Sigmoid colon (tissue), 7 donors: ENCODE data around the gene ZG16B. TPM values are rescaled to one million over a fixed set of nuclear protein-coding genes. Genes with fewer than 3 reads are reported as not detected.

Source experiments
- DNase-seq: peaks from one replicate; pipeline ENCODE4 v3.0.0-alpha.2; 2019
- H3K27ac ChIP-seq, 4 donors: fragments of 200-600 bp; sonication (generic); one replicate each; pipeline ENCODE4 v1.5.1; 2016 to 2019; ENCODE audit warnings: mild to moderate bottlenecking in 1 of 4
- H3K27me3 ChIP-seq, 3 donors: fragments of 200-600 bp; sonication (generic); one replicate each; pipeline ENCODE4 v1.5.1; 2019; ENCODE audit warnings: mild to moderate bottlenecking in 1 of 3
- H3K36me3 ChIP-seq, 4 donors: fragments of 200-600 bp; sonication (generic); one replicate each; pipeline ENCODE4 v1.5.1; 2016 to 2019
- H3K4me1 ChIP-seq, 4 donors: fragments of 200-600 bp; sonication (generic); one replicate each; pipeline ENCODE4 v1.5.1; 2017 to 2019
- H3K4me3 ChIP-seq, 4 donors: fragments of 200-600 bp; sonication (generic); one replicate each; pipeline ENCODE4 v1.5.1; 2017 to 2019; ENCODE audit warnings: mild to moderate bottlenecking in 2 of 4, moderate library complexity in 1 of 4
- H3K9me3 ChIP-seq, 4 donors: fragments of 200-600 bp in 3 of 4; sonication (generic) in 3 of 4; one replicate each; pipeline versions ENCODE4 v1.5.1 to v1.6.1; 2013 to 2019
- CTCF ChIP-seq, 4 experiments: fragments of 450-650 bp in 3 of 4; fragments of 200-600 bp in 1 of 4; IDR thresholded peaks; one replicate each; pipeline ENCODE4 v1.5.1; 2016 to 2019; ENCODE audit warnings: antibody characterized with exemption in 4 of 4, mild to moderate bottlenecking in 3 of 4, moderate library complexity in 2 of 4
- EP300 ChIP-seq, 4 donors: sonication (generic); formaldehyde crosslinking; IDR thresholded peaks; one replicate each; pipeline ENCODE4 v1.6.1; 2017; ENCODE audit warnings: antibody characterized with exemption in 4 of 4
- POLR2A ChIP-seq, 2 donors: fragments of 450-650 bp; IDR thresholded peaks; one replicate each; pipeline ENCODE4 v1.6.1; 2016; ENCODE audit warnings: antibody characterized with exemption in 2 of 2, mild to moderate bottlenecking in 2 of 2, moderate library complexity in 2 of 2
- POLR2AphosphoS5 ChIP-seq, 4 donors: sonication (generic); formaldehyde crosslinking; IDR thresholded peaks; one replicate each; pipeline ENCODE4 v1.6.1; 2017; ENCODE audit warnings: antibody characterized with exemption in 4 of 4
- WGBS, 2 donors: extraction: QIAGEN DNeasy Blood & Tissue Kit; methylation state at CpG; one replicate each; pipeline ENCODE4 v1.1.7; 2013; 5-methylcytosine and 5-hydroxymethylcytosine counted together
- intact Hi-C: fragments of 100-400 bp; cut with DNase I; formaldehyde crosslinking; loops from one replicate; pipeline ENCODE4 v1.15.1; 2023
- polyA plus RNA-seq, 3 donors: library from polyadenylated mRNA; stranded (reverse); fragments of 200-250 nt; gene quantifications; one replicate each; pipeline ENCODE4 v1.2.3, GENCODE V29; 2013
- total RNA-seq, 4 donors: library from RNA; depleted of rRNA; stranded (reverse); fragments of >200 nt; gene quantifications; one replicate each; pipeline ENCODE4 v1.1.0, GENCODE V29; 2016
- donor health status: healthy with polysubstance abuse.
- donor health status: Bipolar disorder and iron deficiency.
- donor health status: healthy.

The ZG16B gene
- total and polyA plus RNA-seq, 7 donors: 15.6 to 147 (median 55.0) TPM; not detected in 4

GRCh38 chr16:2852731-2853507 is 22.8 kb downstream of the ZG16B start:
- intact Hi-C loops: no loop called here
- Histone ChIP-seq H3K9me3 (peaks cover 0 to 5% (median 3%) of the 10 kb centered on the region in 4 donors), H3K36me3 (no peaks in the 10 kb centered on the region), H3K27me3 (peaks cover 11 to 61% (median 42%) of the 10 kb centered on the region in 3 donors), H3K27ac (no peak overlapping the region), H3K4me1 (peaks cover 0 to 4% (median 0%) of the 10 kb centered on the region in 4 donors), H3K4me3 (no peak overlapping the region)
- TF ChIP-seq EP300 (IDR thresholded peaks at IDR 0.05): no peak
- TF ChIP-seq POLR2AphosphoS5 (IDR thresholded peaks at IDR 0.05): no peak
- no peak for DNase-seq
- 66 to 80% methylated on average over 56 of the region's 56 CpGs for WGBS, 2 donors

GRCh38 chr16:2853531-2854073 is 23.5 kb downstream of the ZG16B start:
- Histone ChIP-seq H3K27me3 (peaks cover 17 to 68% (median 49%) of the 10 kb centered on the region in 3 donors), H3K4me3 (no peak overlapping the region), H3K36me3 (no peaks in the 10 kb centered on the region), H3K9me3 (peaks cover 0 to 5% (median 3%) of the 10 kb centered on the region in 4 donors), H3K27ac (no peak overlapping the region), H3K4me1 (peaks cover 0 to 4% (median 0%) of the 10 kb centered on the region in 4 donors)
- intact Hi-C loops: no loop called here
- no peak for TF ChIP-seq POLR2AphosphoS5 (IDR thresholded peaks at IDR 0.05)
- no peak for TF ChIP-seq POLR2A (IDR thresholded peaks at IDR 0.05)
- TF ChIP-seq EP300 (IDR thresholded peaks at IDR 0.05): no peak
- TF ChIP-seq CTCF (IDR thresholded peaks at IDR 0.05): no peak
- 82 to 88% methylated on average over 18 of the region's 18 CpGs for WGBS, 2 donors
- DNase-seq: no peak

GRCh38 chr16:2854700-2855309 is 24.7 kb downstream of the ZG16B start:
- DNase-seq: no peak
- no peak overlapping the region for H3K27ac ChIP-seq
- H3K4me3 ChIP-seq: no peak overlapping the region
- peaks cover 0 to 4% (median 0%) of the 10 kb centered on the region in 4 donors for H3K4me1 ChIP-seq
- intact Hi-C loops: no loop called here
- TF ChIP-seq POLR2AphosphoS5 (IDR thresholded peaks at IDR 0.05) (no peak), POLR2A (IDR thresholded peaks at IDR 0.05) (no peak), EP300 (IDR thresholded peaks at IDR 0.05) (no peak), CTCF (IDR thresholded peaks at IDR 0.05) (no peak)
- 59 to 78% methylated on average over 5 of the region's 5 CpGs for WGBS, 2 donors
- no peaks in the 10 kb centered on the region for H3K36me3 ChIP-seq
- H3K9me3 ChIP-seq: peaks cover 0 to 5% (median 3%) of the 10 kb centered on the region in 4 donors
- H3K27me3 ChIP-seq: peaks cover 19 to 70% (median 58%) of the 10 kb centered on the region in 3 donors

- Histone ChIP-seq H3K4me1 (peaks cover 0 to 4% (median 0%) of the 10 kb centered on the region in 4 donors), H3K27me3 (peaks cover 19 to 72% (median 62%) of the 10 kb centered on the region in 3 donors), H3K4me3 (no peak overlapping the region), H3K27ac (no peak overlapping the region), H3K9me3 (peaks cover 0 to 5% (median 3%) of the 10 kb centered on the region in 4 donors), H3K36me3 (no peaks in the 10 kb centered on the region)
- DNase-seq: no peak
- intact Hi-C loops: no loop called here
- WGBS, 2 donors: 53 to 65% methylated on average over 6 of the region's 6 CpGs
- TF ChIP-seq EP300 (IDR thresholded peaks at IDR 0.05): no peak
Measured at GRCh38 chr16:2855536-2855935, 25.4 kb downstream of the ZG16B start.

- Histone ChIP-seq H3K9me3 (peaks cover 0 to 9% (median 3%) of the 10 kb centered on the region in 4 donors), H3K27ac (no peak overlapping the region), H3K36me3 (no peaks in the 10 kb centered on the region), H3K27me3 (peaks cover 19 to 74% (median 60%) of the 10 kb centered on the region in 3 donors), H3K4me3 (no peak overlapping the region), H3K4me1 (peaks cover 0 to 4% (median 0%) of the 10 kb centered on the region in 4 donors)
- no peak for DNase-seq
- WGBS, 2 donors: 91 to 92% methylated on average over 14 of the region's 14 CpGs
- TF ChIP-seq EP300 (IDR thresholded peaks at IDR 0.05): no peak
- TF ChIP-seq POLR2AphosphoS5 (IDR thresholded peaks at IDR 0.05): no peak
- no peak for TF ChIP-seq CTCF (IDR thresholded peaks at IDR 0.05)
- no peak for TF ChIP-seq POLR2A (IDR thresholded peaks at IDR 0.05)
- intact Hi-C loops: no loop called here
Measured at GRCh38 chr16:2856061-2856670, 26.1 kb downstream of the ZG16B start.
